Transverse colon (tissue), 4 donors: ENCODE measurements around the gene ANKRD11. TPM values are rescaled to one million over a fixed set of nuclear protein-coding genes. Genes with fewer than 3 reads are reported as not detected.

Source experiments
- DNase-seq: peaks from one replicate; pipeline ENCODE4 v3.0.0-alpha.2; 2019
- H3K27ac ChIP-seq, 4 donors: fragments of 200-600 bp; sonication (generic); 2 replicates each; pipeline ENCODE4 v1.5.1; 2016 to 2018; ENCODE audit warnings: inconsistent platforms in 4 of 4
- H3K27me3 ChIP-seq: fragments of 200-600 bp; sonication (generic); 2 replicates; pipeline ENCODE4 v1.5.1; 2017; ENCODE audit warnings: inconsistent platforms
- H3K36me3 ChIP-seq, 4 donors: fragments of 200-600 bp; sonication (generic); 2 replicates each; pipeline ENCODE4 v1.5.1; 2017 to 2019; ENCODE audit warnings: inconsistent platforms in 4 of 4
- H3K4me1 ChIP-seq, 4 donors: fragments of 200-600 bp; sonication (generic); 2 replicates each; pipeline ENCODE4 v1.5.1; 2017 to 2020; ENCODE audit warnings: inconsistent platforms in 4 of 4
- H3K4me3 ChIP-seq, 4 donors: fragments of 200-600 bp; sonication (generic); 1 replicate in 1 of 4; 2 replicates in 3 of 4; pipeline versions ENCODE4 v1.5.1 to v1.6.1; 2017 to 2019; ENCODE audit warnings: inconsistent platforms in 4 of 4
- H3K9me3 ChIP-seq, 2 donors: fragments of 200-600 bp; sonication (generic); 2 replicates each; pipeline ENCODE4 v1.5.1; 2017 to 2019; ENCODE audit warnings: inconsistent platforms in 2 of 2
- CTCF ChIP-seq, 5 experiments: fragments of 200-600 bp in 3 of 5; fragments of 450-650 bp in 2 of 5; sonication (generic) in 3 of 5; IDR thresholded peaks; 1 replicate in 2 of 5; 2 replicates in 3 of 5; pipeline ENCODE4 v1.5.1; 2016 to 2017; ENCODE audit warnings: antibody characterized with exemption in 5 of 5, inconsistent platforms in 3 of 5, mild to moderate bottlenecking in 2 of 5, moderate library complexity in 1 of 5
- EP300 ChIP-seq: sonication (generic); formaldehyde crosslinking; IDR thresholded peaks from one replicate; pipeline ENCODE4 v1.6.1; 2017; ENCODE audit warnings: antibody characterized with exemption, low read depth
- POLR2A ChIP-seq: fragments of 450-650 bp; IDR thresholded peaks from one replicate; pipeline ENCODE4 v1.6.1; 2016; ENCODE audit warnings: antibody characterized with exemption, mild to moderate bottlenecking, moderate library complexity
- POLR2AphosphoS5 ChIP-seq, 3 donors: sonication (generic); formaldehyde crosslinking; IDR thresholded peaks; one replicate each; pipeline ENCODE4 v1.6.1; 2016; ENCODE audit warnings: antibody characterized with exemption in 3 of 3
- WGBS, 2 donors: methylation state at CpG; one replicate each; pipeline ENCODE4 v1.1.5; 2018; ENCODE audit warnings: low coverage in 1 of 2; 5-methylcytosine and 5-hydroxymethylcytosine counted together
- in situ Hi-C, 4 donors: fragments of 200-750 bp; cut with MboI; loops; one replicate each; pipeline versions ENCODE4 v1.15.0 to v1.15.1; 2017; ENCODE audit warnings: low sequenced_read_pairs in 3 of 4, low pct_ligation_motif_present in 1 of 4, low pct_unique_long_range_greater_than_20kb in 1 of 4
- intact Hi-C: fragments of 100-400 bp; cut with DNase I; formaldehyde crosslinking; loops from one replicate; pipeline ENCODE4 v1.15.1; 2023; ENCODE audit warnings: low total_unique reads
- total RNA-seq, 4 donors: library from RNA; depleted of rRNA; stranded (reverse); fragments of >200 nt; gene quantifications; one replicate each; pipeline ENCODE4 v1.1.0, GENCODE V29; 2016

The ANKRD11 gene
- total RNA-seq, 4 donors from 2014 or later, result 109 to 281 (median 142) TPM

GRCh38 chr16:89510526-89510925, 20.2 kb upstream of the ANKRD11 start:
- H3K4me1 ChIP-seq, result peaks cover 20 to 40% (median 38%) of the 10 kb centered on the region in 4 donors
- TF ChIP-seq POLR2AphosphoS5 (IDR thresholded peaks at IDR 0.05) (no peak), CTCF (IDR thresholded peaks at IDR 0.05) (no peak), POLR2A (no peak), EP300 (no peak)
- DNase-seq, result no peak
- H3K27ac ChIP-seq, result peak overlapping the region in 1 of 4 donors; percentile 92
- H3K4me3 ChIP-seq, result no peak overlapping the region
- H3K36me3 ChIP-seq, result peaks cover 0 to 51% (median 24%) of the 10 kb centered on the region in 4 donors
- 88 to 93% methylated on average over 3 to 9 of the region's 9 CpGs for WGBS, 2 donors
- intact Hi-C loops, result no loop called here
- no peaks in the 10 kb centered on the region for H3K9me3 ChIP-seq
- H3K27me3 ChIP-seq, result no peaks in the 10 kb centered on the region
- in situ Hi-C loops, result no loop called here

- peaks cover 20 to 60% (median 49%) of the 10 kb centered on the region in 4 donors for H3K4me1 ChIP-seq
- H3K27me3 ChIP-seq, result no peaks in the 10 kb centered on the region
- no peak for TF ChIP-seq CTCF (IDR thresholded peaks at IDR 0.05)
- no peak for TF ChIP-seq EP300
- TF ChIP-seq POLR2AphosphoS5 (IDR thresholded peaks at IDR 0.05), result peak; percentile 93 to 94 (median 93)
- TF ChIP-seq POLR2A, result peak; percentile 87
- intact Hi-C loops (loop anchor here (5.0 kb wide), 1 partner anchor 176 kb away; no protein-coding TSS in a partner anchor), in situ Hi-C loops (loop anchor here in 1 of 4 donors (10.0 kb wide), 1 partner anchor 173 kb away; no protein-coding TSS in a partner anchor)
- H3K27ac ChIP-seq, result peak within 1 kb of the TSS; percentile 92 to 97 (median 93)
- H3K9me3 ChIP-seq, result no peaks in the 10 kb centered on the region
- DNase-seq, result peak; percentile 91
- H3K4me3 ChIP-seq, result peak within 1 kb of the TSS; percentile 64 to 96 (median 76)
- H3K36me3 ChIP-seq, result peaks cover 0 to 27% (median 12%) of the 10 kb centered on the region in 4 donors
- WGBS, 2 donors, result 1% methylated on average over 56 of the region's 90 CpGs; no CpG with 5 or more reads in 1 of the 2 donors
Observed at GRCh38 chr16:89507834-89508590, 17.7 kb upstream of the ANKRD11 start, which contains the start of gene SPG7. Gene SPG7 (plus strand): TSS chr16:89508403. CDS start chr16:89508418, 15 bp downstream.

- Histone ChIP-seq H3K27ac (peak overlapping the region; percentile 92 to 97 (median 93)), H3K36me3 (peaks cover 0 to 20% (median 9%) of the 10 kb centered on the region in 4 donors), H3K27me3 (no peaks in the 10 kb centered on the region), H3K4me3 (peak overlapping the region; percentile 64 to 96 (median 76)), H3K4me1 (peaks cover 20 to 63% (median 52%) of the 10 kb centered on the region in 4 donors), H3K9me3 (no peaks in the 10 kb centered on the region)
- intact Hi-C loops (loop anchor here (5.0 kb wide), 1 partner anchor 175 kb away; no protein-coding TSS in a partner anchor), in situ Hi-C loops (loop anchor here in 1 of 4 donors (10.0 kb wide), 1 partner anchor 173 kb away; no protein-coding TSS in a partner anchor)
- WGBS, 2 donors, result 15 to 58% methylated on average over 8 to 42 of the region's 42 CpGs
- TF ChIP-seq POLR2AphosphoS5 (IDR thresholded peaks at IDR 0.05) (no peak), EP300 (no peak), POLR2A (no peak), CTCF (IDR thresholded peaks at IDR 0.05) (no peak)
- no peak for DNase-seq
Observed at GRCh38 chr16:89507214-89507833, 17.0 kb upstream of the ANKRD11 start.

GRCh38 chr16:89506791-89507191, 16.4 kb upstream of the ANKRD11 start:
- DNase-seq, result no peak
- H3K27me3 ChIP-seq, result no peaks in the 10 kb centered on the region
- H3K27ac ChIP-seq, result peak overlapping the region; percentile 92 to 97 (median 93)
- WGBS, 2 donors, result 62% methylated on average over 15 of the region's 15 CpGs; no CpG with 5 or more reads in 1 of the 2 donors
- H3K4me3 ChIP-seq, result peak overlapping the region in 1 of 4 donors; percentile 80
- peaks cover 0 to 15% (median 7%) of the 10 kb centered on the region in 4 donors for H3K36me3 ChIP-seq
- in situ Hi-C loops, result loop anchor here in 1 of 4 donors (10.0 kb wide), 1 partner anchor 172 kb away; no protein-coding TSS in a partner anchor
- intact Hi-C loops, result loop anchor here (5.0 kb wide), 1 partner anchor 174 kb away; no protein-coding TSS in a partner anchor
- TF ChIP-seq POLR2AphosphoS5 (IDR thresholded peaks at IDR 0.05) (no peak), CTCF (IDR thresholded peaks at IDR 0.05) (no peak), EP300 (no peak), POLR2A (no peak)
- H3K4me1 ChIP-seq, result peaks cover 20 to 68% (median 56%) of the 10 kb centered on the region in 4 donors
- H3K9me3 ChIP-seq, result no peaks in the 10 kb centered on the region
